ENCODE measurements around the gene GLRX5.
A peak's percentile ranks its signal among the peaks of the same experiment; 100 is the strongest.
"Not testable (repeated sequence)": the region's sequence is repeated elsewhere in the genome, so short reads cannot be mapped to it uniquely, and the experiment has no call there.

GLRX5 gene

DNA sequence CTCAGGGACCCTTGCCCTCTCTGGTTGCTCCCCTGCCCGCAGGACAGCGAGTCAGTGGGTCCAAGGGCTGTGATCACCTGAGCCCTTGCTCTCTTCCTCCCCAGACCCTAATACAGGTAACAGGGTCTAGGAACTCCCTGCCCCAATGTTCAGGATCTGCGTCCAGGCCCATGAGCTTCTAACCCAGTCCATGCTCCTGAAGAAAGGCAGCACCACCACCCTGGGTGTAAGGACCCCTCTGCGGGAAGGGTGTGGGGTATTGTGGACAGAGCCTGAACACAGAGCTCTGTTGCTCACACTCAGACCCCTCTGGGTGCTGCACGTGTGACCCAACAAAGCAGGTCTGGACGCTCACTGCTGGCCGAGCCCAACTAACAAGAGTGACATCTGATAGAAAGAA, 18.3 kb downstream of the GLRX5 start:
- FAIRE-seq, result no peak
- no peak for DNase-seq (ENCODE audit: low spot score)

DNA sequence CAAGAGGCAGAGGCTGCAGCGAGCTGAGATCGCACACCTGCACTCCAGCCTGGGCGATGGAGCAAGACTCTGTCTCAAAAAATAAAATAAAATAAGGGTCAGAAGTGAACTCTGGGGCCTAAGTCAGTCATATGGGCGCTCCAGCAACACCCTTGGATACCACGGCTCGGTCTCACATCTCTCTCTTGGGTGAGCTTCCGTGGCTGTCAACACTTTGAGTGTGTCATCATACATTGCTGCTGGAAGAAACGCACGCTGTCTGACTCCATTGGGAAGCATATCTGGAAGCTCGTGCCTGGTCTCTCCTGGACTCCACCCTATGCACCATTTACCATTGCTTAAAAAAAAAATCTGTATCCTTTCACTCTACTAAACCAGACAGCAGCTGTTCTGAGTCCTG, 20.2 kb downstream of the GLRX5 start:
- DNase-seq (ENCODE audit: low spot score) (no peak), FAIRE-seq (no peak)

DNA sequence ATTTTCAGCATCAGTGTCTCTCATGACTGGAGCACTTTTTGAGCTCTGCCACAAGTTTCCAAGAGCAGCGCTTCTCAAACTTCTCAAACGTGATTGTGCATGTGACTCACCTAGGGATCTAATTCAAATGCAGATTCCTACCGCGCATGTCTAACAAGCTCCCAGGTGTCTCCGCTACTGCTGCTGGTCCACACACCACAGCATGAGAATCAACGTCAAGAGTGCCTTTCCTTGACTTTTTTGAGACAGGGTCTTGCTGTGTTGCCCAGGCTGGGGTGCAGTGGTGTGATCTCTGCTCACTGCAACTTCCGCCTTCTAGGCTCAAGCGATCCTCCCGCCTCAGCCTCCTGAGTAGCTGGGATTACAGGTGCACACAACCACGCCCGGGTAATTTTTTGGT, 22.4 kb downstream of the GLRX5 start:
- FAIRE-seq, result no peak
- no peak for DNase-seq (ENCODE audit: low spot score)

DNA sequence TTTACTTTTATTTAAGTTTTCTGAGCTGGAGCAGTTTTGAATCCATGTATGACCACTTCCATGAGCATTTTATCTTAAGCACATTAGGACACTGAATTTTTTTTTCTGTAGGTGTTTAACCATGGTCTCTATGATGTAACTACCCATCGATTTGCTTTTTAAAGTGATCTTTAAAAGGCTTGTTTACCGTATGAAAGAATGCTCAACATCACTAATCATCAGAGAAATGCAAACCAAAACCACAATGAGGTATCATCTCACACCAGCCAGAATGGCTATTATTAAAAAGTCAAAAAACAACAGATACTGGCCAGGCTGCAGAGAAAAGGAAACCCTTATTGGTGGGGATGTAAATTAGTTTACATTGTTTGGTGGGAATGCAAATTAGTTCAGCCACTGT, 23.0 kb downstream of the GLRX5 start:
- FAIRE-seq (no peak), DNase-seq (ENCODE audit: low spot score) (no peak)

DNA sequence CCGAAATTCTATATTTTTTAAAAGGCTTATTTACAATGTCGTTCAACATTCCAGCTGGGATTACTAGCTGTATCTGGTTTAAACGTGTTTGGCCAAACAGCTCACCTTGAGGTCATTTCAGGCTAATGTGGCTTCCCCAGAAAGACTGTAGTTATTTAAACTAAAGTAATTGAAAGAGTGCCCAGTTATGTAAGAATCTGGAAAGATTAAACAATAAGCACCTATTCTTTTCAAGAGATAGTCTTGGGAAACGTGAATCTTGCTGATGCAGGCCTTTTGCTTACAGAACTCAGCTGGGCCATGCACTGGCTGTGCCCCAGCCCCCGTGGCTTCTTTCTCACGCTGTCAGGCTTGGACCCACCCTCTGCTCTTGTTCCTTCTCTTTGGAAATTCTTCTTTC, 24.4 kb downstream of the GLRX5 start:
- FAIRE-seq (no peak), DNase-seq (ENCODE audit: low spot score) (no peak)

GRCh38 chr14:95561001-95561412, 26.2 kb downstream of the GLRX5 start:
- FAIRE-seq, result no peak
- DNase-seq (ENCODE audit: low spot score), result peak; percentile 79

DNA sequence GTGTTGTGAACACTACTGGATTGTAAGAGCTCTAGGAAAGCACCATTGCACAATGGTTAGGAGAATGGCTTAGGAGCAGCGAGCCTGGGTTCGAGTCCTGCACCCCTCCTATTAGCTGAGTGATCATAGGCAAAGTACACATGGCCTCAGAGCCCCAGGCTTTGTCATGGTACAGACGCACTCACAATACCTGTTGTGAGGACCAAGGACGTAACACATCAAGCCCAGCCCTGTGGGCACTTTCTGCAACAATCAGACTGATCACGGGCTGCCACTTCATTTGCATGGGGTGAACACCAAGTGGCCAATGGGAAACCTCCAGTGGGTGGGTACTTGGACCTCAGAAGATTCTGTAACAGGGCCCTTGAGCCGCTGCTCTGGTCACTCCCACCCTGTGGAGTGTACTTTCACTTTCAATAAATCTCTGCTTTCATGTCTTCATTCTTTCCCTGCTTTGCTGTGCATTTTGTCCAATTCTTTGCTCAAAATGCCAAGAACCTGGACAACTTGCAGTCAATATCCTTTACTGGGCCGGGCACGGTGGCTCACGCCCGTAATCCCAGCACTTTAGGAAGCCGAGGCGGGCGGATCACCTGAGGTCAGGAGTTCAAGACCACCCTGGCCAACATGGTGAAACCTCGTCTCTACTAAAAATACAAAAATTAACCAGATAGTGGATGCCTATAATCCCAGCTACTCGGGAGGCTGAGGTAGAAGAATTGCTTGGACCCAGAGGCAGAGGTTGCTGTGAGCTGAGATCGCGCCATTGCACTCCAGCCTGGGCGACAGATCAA, 28.2 kb downstream of the GLRX5 start:
- FAIRE-seq (no peak), DNase-seq (ENCODE audit: low spot score) (no peak)

DNA sequence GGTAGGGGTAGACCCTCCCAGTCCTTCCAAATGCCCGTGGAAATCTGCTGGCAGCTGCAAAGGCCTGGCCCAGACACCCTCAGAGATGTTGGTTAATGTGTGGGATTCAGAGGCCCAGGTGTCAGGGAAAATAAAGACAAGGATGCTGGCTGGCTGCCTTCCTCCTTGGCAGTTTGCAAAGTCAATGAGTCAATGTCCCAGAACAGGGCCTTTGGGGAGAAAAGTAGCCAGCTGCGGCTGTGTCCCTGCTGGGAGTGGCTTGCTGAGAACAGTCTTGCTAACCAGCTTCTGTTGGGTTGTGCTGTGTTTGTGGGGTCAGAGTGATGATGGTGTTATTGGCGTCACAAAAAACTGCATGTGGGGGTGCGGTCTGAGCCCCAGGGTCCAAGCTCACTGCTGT, 29.2 kb downstream of the GLRX5 start:
- DNase-seq (ENCODE audit: low spot score), result no peak
- no peak for FAIRE-seq

DNA sequence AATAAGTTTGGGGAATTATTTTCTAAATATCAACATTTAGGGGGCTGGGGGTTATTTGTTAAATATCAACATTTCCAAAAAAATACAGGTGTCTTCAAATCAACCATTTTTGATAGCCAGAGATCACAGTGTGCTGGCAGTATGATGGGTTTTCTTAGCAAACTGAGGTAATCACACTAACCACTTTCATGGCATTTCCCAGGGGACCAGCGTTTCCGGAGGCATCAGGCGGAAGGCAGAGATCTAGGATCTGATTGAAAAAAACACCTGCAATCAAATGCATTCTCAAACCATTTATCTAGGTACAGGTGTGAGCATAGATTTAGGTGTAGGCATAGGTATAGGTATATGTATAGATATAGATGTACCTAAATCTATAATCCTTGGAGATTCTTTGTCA, 34.6 kb downstream of the GLRX5 start:
- no peak for DNase-seq (ENCODE audit: low spot score)

GRCh38 chr14:95573313-95573712, 38.5 kb downstream of the GLRX5 start:
- DNase-seq (ENCODE audit: low spot score), result no peak
- FAIRE-seq, result no peak

More for the DNA sequence above, 34.6 kb downstream of the GLRX5 start:
- FAIRE-seq, result no peak

DNA sequence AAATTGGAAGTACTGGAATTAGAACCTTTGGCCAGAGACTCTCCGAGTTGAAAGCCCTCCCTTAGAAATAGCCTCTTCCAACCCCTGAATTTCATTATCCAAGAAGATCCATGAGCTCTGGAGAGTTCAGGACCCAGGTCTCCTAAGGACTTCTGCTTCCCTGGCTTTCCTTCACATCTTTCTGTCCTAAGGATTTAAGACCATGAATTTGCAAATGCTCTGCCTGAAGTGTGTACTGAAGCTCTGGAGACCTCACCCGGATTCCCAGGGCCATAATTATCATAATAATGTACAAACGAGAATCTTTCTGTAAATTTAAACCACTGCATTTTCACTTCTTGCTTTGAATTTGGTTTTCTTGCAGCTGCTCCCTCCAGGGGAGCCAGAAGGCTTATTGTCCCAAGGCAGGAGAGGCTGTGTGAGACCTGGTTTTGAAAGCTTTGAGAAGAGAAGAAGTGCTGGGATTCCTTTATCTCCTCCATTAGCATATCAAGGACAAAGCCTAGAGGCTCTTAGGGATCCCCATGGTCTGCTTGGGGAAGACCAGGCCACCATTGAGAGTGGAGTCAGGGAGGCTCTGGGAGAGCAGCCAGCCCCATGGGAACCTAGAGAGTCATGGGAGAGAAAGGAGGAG, 41.1 kb downstream of the GLRX5 start:
- DNase-seq (ENCODE audit: low spot score), result no peak
- no peak for FAIRE-seq

- DNase-seq (ENCODE audit: low spot score) (no peak), FAIRE-seq (no peak)
These were observed 42.4 kb downstream of the GLRX5 start for GRCh38 chr14:95577067-95577800.

- no peak for FAIRE-seq
- no peak for DNase-seq (ENCODE audit: low spot score)
These were observed 43.0 kb downstream of the GLRX5 start for GRCh38 chr14:95577870-95578269.

GRCh38 chr14:95583836-95584617, 49.2 kb downstream of the GLRX5 start:
- not testable (repeated sequence) for FAIRE-seq

GRCh38 chr14:95585953-95586620, 51.2 kb downstream of the GLRX5 start:
- FAIRE-seq (no peak), DNase-seq (ENCODE audit: low spot score) (no peak)

More at GRCh38 chr14:95583836-95584617, 49.2 kb downstream of the GLRX5 start:
- not testable (repeated sequence) for DNase-seq (ENCODE audit: low spot score)

- FAIRE-seq, result not testable (repeated sequence)
These were observed 56.3 kb downstream of the GLRX5 start for GRCh38 chr14:95591182-95591581.

More at GRCh38 chr14:95591182-95591581, 56.3 kb downstream of the GLRX5 start:
- not testable (repeated sequence) for DNase-seq (ENCODE audit: low spot score)
